ENCODE results near the gene EGR4.

Gene EGR4

GRCh38 chr2:73291093-73291460 is 2.3 kb downstream of the EGR4 start:
- H3K36me3 ChIP-seq (ENCODE audit: control insufficient read depth, insufficient read depth, low read length) = no peaks in the 10 kb centered on the region
- H3K27ac ChIP-seq (ENCODE audit: insufficient read depth, low read depth, low read length, poor library complexity, severe bottlenecking) = no peak overlapping the region
- peaks cover 100% of the 10 kb centered on the region for H3K27me3 ChIP-seq (ENCODE audit: control insufficient read depth, insufficient read depth, low read length, poor library complexity, severe bottlenecking)
- no peaks in the 10 kb centered on the region for H3K9me3 ChIP-seq (ENCODE audit: control insufficient read depth, low read length)
- H3K4me1 ChIP-seq (ENCODE audit: control insufficient read depth, insufficient read depth, low read length) = peaks cover 15% of the 10 kb centered on the region
- peak overlapping the region; percentile 18 for H3K4me3 ChIP-seq (ENCODE audit: insufficient read depth, low read depth, low read length)
- 8% methylated on average over 34 of the region's 34 CpGs for WGBS, 2 experiments

- Histone ChIP-seq H3K4me1 (ENCODE audit: control insufficient read depth, insufficient read depth, low read length) (peaks cover 16% of the 10 kb centered on the region), H3K27ac (ENCODE audit: insufficient read depth, low read depth, low read length, poor library complexity, severe bottlenecking) (no peak overlapping the region), H3K27me3 (ENCODE audit: control insufficient read depth, insufficient read depth, low read length, poor library complexity, severe bottlenecking) (peaks cover 100% of the 10 kb centered on the region), H3K9me3 (ENCODE audit: control insufficient read depth, low read length) (no peaks in the 10 kb centered on the region), H3K36me3 (ENCODE audit: control insufficient read depth, insufficient read depth, low read length) (no peaks in the 10 kb centered on the region), H3K4me3 (ENCODE audit: insufficient read depth, low read depth, low read length) (no peak overlapping the region)
- 58% methylated on average over 5 of the region's 6 CpGs for WGBS, 2 experiments
Measured at GRCh38 chr2:73290049-73290839, 3.1 kb downstream of the EGR4 start.

- peaks cover 22% of the 10 kb centered on the region for H3K4me1 ChIP-seq (ENCODE audit: control insufficient read depth, insufficient read depth, low read length)
- no peak overlapping the region for H3K27ac ChIP-seq (ENCODE audit: insufficient read depth, low read depth, low read length, poor library complexity, severe bottlenecking)
- peaks cover 100% of the 10 kb centered on the region for H3K27me3 ChIP-seq (ENCODE audit: control insufficient read depth, insufficient read depth, low read length, poor library complexity, severe bottlenecking)
- H3K36me3 ChIP-seq (ENCODE audit: control insufficient read depth, insufficient read depth, low read length) = no peaks in the 10 kb centered on the region
- H3K9me3 ChIP-seq (ENCODE audit: control insufficient read depth, low read length) = no peaks in the 10 kb centered on the region
- H3K4me3 ChIP-seq (ENCODE audit: insufficient read depth, low read depth, low read length) = no peak overlapping the region
Measured at GRCh38 chr2:73289304-73289703, 4.0 kb downstream of the EGR4 start.

- 87 to 88% methylated on average over 3 of the region's 3 CpGs for WGBS, 2 experiments
- Histone ChIP-seq H3K27me3 (ENCODE audit: control insufficient read depth, insufficient read depth, low read length, poor library complexity, severe bottlenecking) (peaks cover 82% of the 10 kb centered on the region), H3K4me3 (ENCODE audit: insufficient read depth, low read depth, low read length) (no peak overlapping the region), H3K9me3 (ENCODE audit: control insufficient read depth, low read length) (no peaks in the 10 kb centered on the region), H3K36me3 (ENCODE audit: control insufficient read depth, insufficient read depth, low read length) (no peaks in the 10 kb centered on the region), H3K27ac (ENCODE audit: insufficient read depth, low read depth, low read length, poor library complexity, severe bottlenecking) (no peak overlapping the region), H3K4me1 (ENCODE audit: control insufficient read depth, insufficient read depth, low read length) (peaks cover 7% of the 10 kb centered on the region)
Measured at GRCh38 chr2:73286134-73286655, 7.2 kb downstream of the EGR4 start.

GRCh38 chr2:73285159-73285739 is 8.1 kb downstream of the EGR4 start:
- H3K4me3 ChIP-seq (ENCODE audit: insufficient read depth, low read depth, low read length) = peak overlapping the region; percentile 64
- 67 to 69% methylated on average over 5 of the region's 5 CpGs for WGBS, 2 experiments
- no peaks in the 10 kb centered on the region for H3K36me3 ChIP-seq (ENCODE audit: control insufficient read depth, insufficient read depth, low read length)
- H3K4me1 ChIP-seq (ENCODE audit: control insufficient read depth, insufficient read depth, low read length) = peaks cover 7% of the 10 kb centered on the region
- H3K9me3 ChIP-seq (ENCODE audit: control insufficient read depth, low read length) = no peaks in the 10 kb centered on the region
- no peak overlapping the region for H3K27ac ChIP-seq (ENCODE audit: insufficient read depth, low read depth, low read length, poor library complexity, severe bottlenecking)
- H3K27me3 ChIP-seq (ENCODE audit: control insufficient read depth, insufficient read depth, low read length, poor library complexity, severe bottlenecking) = peaks cover 72% of the 10 kb centered on the region

GRCh38 chr2:73284296-73285158 is 8.8 kb downstream of the EGR4 start, which contains the start of gene FBXO41:
FBXO41 (minus strand) TSS chr2:73284478; CDS start chr2:73269630, 14,848 bp downstream.
- Histone ChIP-seq H3K27ac (ENCODE audit: insufficient read depth, low read depth, low read length, poor library complexity, severe bottlenecking) (no peak within 1 kb of the TSS), H3K27me3 (ENCODE audit: control insufficient read depth, insufficient read depth, low read length, poor library complexity, severe bottlenecking) (peaks cover 65% of the 10 kb centered on the region), H3K36me3 (ENCODE audit: control insufficient read depth, insufficient read depth, low read length) (no peaks in the 10 kb centered on the region), H3K4me1 (ENCODE audit: control insufficient read depth, insufficient read depth, low read length) (peaks cover 7% of the 10 kb centered on the region), H3K4me3 (ENCODE audit: insufficient read depth, low read depth, low read length) (peak within 1 kb of the TSS; percentile 64), H3K9me3 (ENCODE audit: control insufficient read depth, low read length) (no peaks in the 10 kb centered on the region)
- WGBS, 2 experiments = 1% methylated on average over 68 of the region's 69 CpGs

GRCh38 chr2:73283545-73284295 is 9.6 kb downstream of the EGR4 start:
- peaks cover 7% of the 10 kb centered on the region for H3K4me1 ChIP-seq (ENCODE audit: control insufficient read depth, insufficient read depth, low read length)
- H3K36me3 ChIP-seq (ENCODE audit: control insufficient read depth, insufficient read depth, low read length) = no peaks in the 10 kb centered on the region
- H3K9me3 ChIP-seq (ENCODE audit: control insufficient read depth, low read length) = no peaks in the 10 kb centered on the region
- H3K27ac ChIP-seq (ENCODE audit: insufficient read depth, low read depth, low read length, poor library complexity, severe bottlenecking) = no peak overlapping the region
- H3K27me3 ChIP-seq (ENCODE audit: control insufficient read depth, insufficient read depth, low read length, poor library complexity, severe bottlenecking) = peaks cover 57% of the 10 kb centered on the region
- H3K4me3 ChIP-seq (ENCODE audit: insufficient read depth, low read depth, low read length) = peak overlapping the region; percentile 64
- WGBS, 2 experiments = 5 to 6% methylated on average over 42 to 43 of the region's 43 CpGs

GRCh38 chr2:73282924-73283544 is 10.3 kb downstream of the EGR4 start:
- Histone ChIP-seq H3K36me3 (ENCODE audit: control insufficient read depth, insufficient read depth, low read length) (no peaks in the 10 kb centered on the region), H3K4me1 (ENCODE audit: control insufficient read depth, insufficient read depth, low read length) (peaks cover 7% of the 10 kb centered on the region), H3K27me3 (ENCODE audit: control insufficient read depth, insufficient read depth, low read length, poor library complexity, severe bottlenecking) (peaks cover 50% of the 10 kb centered on the region), H3K9me3 (ENCODE audit: control insufficient read depth, low read length) (no peaks in the 10 kb centered on the region), H3K27ac (ENCODE audit: insufficient read depth, low read depth, low read length, poor library complexity, severe bottlenecking) (no peak overlapping the region), H3K4me3 (ENCODE audit: insufficient read depth, low read depth, low read length) (peak overlapping the region; percentile 64)
- whole genome bisulfite sequencing, 2 experiments = 49 to 56% methylated on average over 5 of the region's 5 CpGs

- H3K4me3 ChIP-seq (ENCODE audit: insufficient read depth, low read depth, low read length) = no peak overlapping the region
- H3K9me3 ChIP-seq (ENCODE audit: control insufficient read depth, low read length) = no peaks in the 10 kb centered on the region
- peaks cover 32% of the 10 kb centered on the region for H3K27me3 ChIP-seq (ENCODE audit: control insufficient read depth, insufficient read depth, low read length, poor library complexity, severe bottlenecking)
- peaks cover 7% of the 10 kb centered on the region for H3K4me1 ChIP-seq (ENCODE audit: control insufficient read depth, insufficient read depth, low read length)
- no peak overlapping the region for H3K27ac ChIP-seq (ENCODE audit: insufficient read depth, low read depth, low read length, poor library complexity, severe bottlenecking)
- no peaks in the 10 kb centered on the region for H3K36me3 ChIP-seq (ENCODE audit: control insufficient read depth, insufficient read depth, low read length)
Measured at GRCh38 chr2:73281244-73281643, 12.1 kb downstream of the EGR4 start.

Data from ectodermal cell (in vitro differentiated cells).